Measurements from ENCODE around the gene OR6S1. TPM values are rescaled to one million over a fixed set of nuclear protein-coding genes. Genes with fewer than 3 reads are reported as not detected.

The OR6S1 gene
- total RNA-seq, 1 experiment from 2014 or later = not detected

- intact Hi-C loops (cut with micrococcal nuclease; ENCODE audit: unreplicated experiment) = loop anchor here (5.0 kb wide), 1 partner anchor 36 kb away; no protein-coding TSS in a partner anchor
- ChIA-PET CTCF (no interaction called here), POLR2A (no interaction called here)
- Histone ChIP-seq H3K36me3 (ENCODE audit: control insufficient read depth, insufficient read depth, low read length) (no peaks in the 10 kb centered on the region), H3K4me3 (ENCODE audit: low read depth in 2 of 2, low read length in 2 of 2) (no peak overlapping the region), H3K9me3 (ENCODE audit: control insufficient read depth, insufficient read depth, low read depth, low read length) (no peaks in the 10 kb centered on the region), H3K27me3 (ENCODE audit: control insufficient read depth, insufficient read depth, low read length) (no peaks in the 10 kb centered on the region), H3K27ac (ENCODE audit: low read length) (no peak overlapping the region), H3K4me1 (ENCODE audit: control insufficient read depth, insufficient read depth, low read length) (no peaks in the 10 kb centered on the region; the same call in 1 of the 2 replicates)
- TF ChIP-seq CTCF (IDR thresholded peaks at IDR 0.05) (no peak), SIN3A (IDR thresholded peaks at IDR 0.05; ENCODE audit: borderline replicate concordance, insufficient read depth, low read depth, low read length) (no peak), REST (IDR thresholded peaks at IDR 0.05; ENCODE audit: insufficient read depth in 1 of 2, low read depth in 2 of 2, low read length in 1 of 2) (no peak), POLR2AphosphoS5 (IDR thresholded peaks at IDR 0.05; ENCODE audit: low read depth, low read length) (no peak), TCF7L2 (IDR thresholded peaks at IDR 0.05; ENCODE audit: low read depth, low read length) (no peak)
- no peak for ATAC-seq
- DNase-seq (ENCODE audit: low read depth, low spot score) = no peak
- no TSS peak for BruUV-seq (replicated peaks)
- in situ Hi-C loops (cut with HindIII; ENCODE audit: low pct_unique_long_range_greater_than_20kb, low sequenced_read_pairs) = no loop called here
Observed at GRCh38 chr14:20656274-20656673, 14.8 kb upstream of the OR6S1 start.

- ChIA-PET POLR2A (no interaction called here), CTCF (no interaction called here)
- intact Hi-C loops (cut with micrococcal nuclease; ENCODE audit: unreplicated experiment) = loop anchor here (5.0 kb wide), 1 partner anchor 36 kb away; no protein-coding TSS in a partner anchor
- Histone ChIP-seq H3K27ac (ENCODE audit: low read length) (no peak overlapping the region), H3K4me1 (ENCODE audit: control insufficient read depth, insufficient read depth, low read length) (no peaks in the 10 kb centered on the region; the same call in 1 of the 2 replicates), H3K27me3 (ENCODE audit: control insufficient read depth, insufficient read depth, low read length) (no peaks in the 10 kb centered on the region), H3K4me3 (ENCODE audit: low read depth in 2 of 2, low read length in 2 of 2) (no peak overlapping the region), H3K36me3 (ENCODE audit: control insufficient read depth, insufficient read depth, low read length) (no peaks in the 10 kb centered on the region), H3K9me3 (ENCODE audit: control insufficient read depth, insufficient read depth, low read depth, low read length) (no peaks in the 10 kb centered on the region)
- DNase-seq (ENCODE audit: low read depth, low spot score) (no peak), ATAC-seq (no peak)
- in situ Hi-C loops (cut with HindIII; ENCODE audit: low pct_unique_long_range_greater_than_20kb, low sequenced_read_pairs) = no loop called here
- TF ChIP-seq CTCF (IDR thresholded peaks at IDR 0.05) (no peak), POLR2AphosphoS5 (IDR thresholded peaks at IDR 0.05; ENCODE audit: low read depth, low read length) (no peak), TCF7L2 (IDR thresholded peaks at IDR 0.05; ENCODE audit: low read depth, low read length) (no peak), SIN3A (IDR thresholded peaks at IDR 0.05; ENCODE audit: borderline replicate concordance, insufficient read depth, low read depth, low read length) (no peak)
- no TSS peak for BruUV-seq (replicated peaks)
Observed at GRCh38 chr14:20655851-20656250, 14.4 kb upstream of the OR6S1 start.
